ENCODE data around the gene CABLES1. TPM values are rescaled to one million over a fixed set of nuclear protein-coding genes. Genes with fewer than 3 reads are reported as not detected.

The CABLES1 gene
- total RNA-seq, 1 experiment from 2014 or later, result 29.5 TPM

DNA sequence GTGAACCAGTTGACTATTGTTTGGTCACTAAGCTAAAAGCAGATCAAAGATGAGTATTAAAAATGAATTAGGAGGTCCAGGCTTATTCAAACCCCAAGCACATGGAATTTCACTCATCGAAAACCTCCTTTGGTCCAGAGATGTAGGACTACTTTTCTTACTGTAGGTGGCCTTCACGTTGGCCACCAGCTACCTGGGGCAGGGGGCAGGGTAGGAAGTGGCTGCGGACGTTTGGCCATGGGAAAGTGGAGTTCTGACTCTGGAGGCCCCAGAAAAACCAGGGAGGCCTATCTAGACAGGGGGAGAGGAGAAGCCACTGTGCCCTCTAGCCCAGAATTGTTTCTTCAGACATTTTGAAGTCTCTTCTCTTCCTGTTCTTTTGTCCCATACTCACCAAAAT is 31.8 kb upstream of the CABLES1 start:
- H3K27me3 ChIP-seq (replicated peaks; ENCODE audit: control insufficient read depth, insufficient read depth, low read length), result no peaks in the 10 kb centered on the region
- ChIA-PET POLR2A (no interaction called here), CTCF (interaction anchor here (0.6 to 0.8 kb wide), 2 partner anchors 28 to 275 kb away, joined by 3 to 4 read pairs; no protein-coding TSS in a partner anchor)
- no peak for DNase-seq
- BruUV-seq (replicated peaks), result no TSS peak
- H3K9me3 ChIP-seq, result no peaks in the 10 kb centered on the region
- peaks cover 88% of the 10 kb centered on the region for H3K4me1 ChIP-seq
- H3K4me3 ChIP-seq (ENCODE audit: low read depth, low read length), result no peak overlapping the region
- TF ChIP-seq, protein P1, sequence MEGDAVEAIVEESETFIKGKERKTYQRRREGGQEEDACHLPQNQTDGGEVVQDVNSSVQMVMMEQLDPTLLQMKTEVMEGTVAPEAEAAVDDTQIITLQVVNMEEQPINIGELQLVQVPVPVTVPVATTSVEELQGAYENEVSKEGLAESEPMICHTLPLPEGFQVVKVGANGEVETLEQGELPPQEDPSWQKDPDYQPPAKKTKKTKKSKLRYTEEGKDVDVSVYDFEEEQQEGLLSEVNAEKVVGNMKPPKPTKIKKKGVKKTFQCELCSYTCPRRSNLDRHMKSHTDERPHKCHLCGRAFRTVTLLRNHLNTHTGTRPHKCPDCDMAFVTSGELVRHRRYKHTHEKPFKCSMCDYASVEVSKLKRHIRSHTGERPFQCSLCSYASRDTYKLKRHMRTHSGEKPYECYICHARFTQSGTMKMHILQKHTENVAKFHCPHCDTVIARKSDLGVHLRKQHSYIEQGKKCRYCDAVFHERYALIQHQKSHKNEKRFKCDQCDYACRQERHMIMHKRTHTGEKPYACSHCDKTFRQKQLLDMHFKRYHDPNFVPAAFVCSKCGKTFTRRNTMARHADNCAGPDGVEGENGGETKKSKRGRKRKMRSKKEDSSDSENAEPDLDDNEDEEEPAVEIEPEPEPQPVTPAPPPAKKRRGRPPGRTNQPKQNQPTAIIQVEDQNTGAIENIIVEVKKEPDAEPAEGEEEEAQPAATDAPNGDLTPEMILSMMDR (IDR thresholded peaks at IDR 0.05; ENCODE audit: insufficient read depth in 1 of 2, low read depth in 1 of 2, low read length in 1 of 2, severe bottlenecking in 1 of 2, unreplicated experiment in 1 of 2), result no peak
- H3K4me3 Mint-ChIP-seq (ENCODE audit: unreplicated experiment), result no peak overlapping the region
- no peaks in the 10 kb centered on the region for H3K27me3 Mint-ChIP-seq (ENCODE audit: insufficient read depth, unreplicated experiment)
- peak overlapping the region; percentile 99 for H3K27ac Mint-ChIP-seq (ENCODE audit: unreplicated experiment)
- H3K36me3 Mint-ChIP-seq (ENCODE audit: insufficient read depth, unreplicated experiment), result peaks cover 40% of the 10 kb centered on the region
- no peaks in the 10 kb centered on the region; the same call in 1 of the 2 replicates for H3K36me3 ChIP-seq (ENCODE audit: control insufficient read depth, insufficient read depth, low read length)
- intact Hi-C loops (cut with micrococcal nuclease; ENCODE audit: unreplicated experiment), result no loop called here
- no peaks in the 10 kb centered on the region for H3K9me3 Mint-ChIP-seq (ENCODE audit: unreplicated experiment)
- peaks cover 38% of the 10 kb centered on the region for H3K4me1 Mint-ChIP-seq (ENCODE audit: low read depth, unreplicated experiment)

DNA sequence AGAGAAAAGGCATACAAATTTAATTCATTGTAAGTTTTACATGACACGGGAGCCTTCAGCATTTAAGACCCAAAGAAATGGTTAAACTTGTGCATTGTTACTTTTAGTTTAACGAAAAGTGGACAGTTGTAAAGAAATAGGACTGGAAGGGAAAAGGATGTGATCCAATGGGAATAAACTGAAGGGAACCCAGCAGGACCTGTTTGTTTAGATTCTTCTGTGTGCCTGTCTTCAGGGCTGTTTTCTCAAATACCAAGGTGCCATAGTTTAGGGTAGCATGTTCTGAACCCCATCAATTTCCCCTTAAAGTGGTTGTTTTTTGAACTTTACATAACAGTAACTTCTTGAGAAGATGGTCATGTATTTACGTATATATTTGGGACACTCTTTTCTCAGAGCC is 30.3 kb upstream of the CABLES1 start:
- CTCF ChIA-PET, result no interaction called here
- Histone ChIP-seq H3K27me3 (replicated peaks; ENCODE audit: control insufficient read depth, insufficient read depth, low read length) (no peaks in the 10 kb centered on the region), H3K36me3 (ENCODE audit: control insufficient read depth, insufficient read depth, low read length) (no peaks in the 10 kb centered on the region; the same call in 1 of the 2 replicates), H3K4me3 (ENCODE audit: low read depth, low read length) (no peak overlapping the region), H3K9me3 (no peaks in the 10 kb centered on the region), H3K4me1 (peaks cover 75% of the 10 kb centered on the region)
- H3K27ac Mint-ChIP-seq (ENCODE audit: unreplicated experiment), result peak overlapping the region; percentile 82
- TF ChIP-seq, protein P1 (IDR thresholded peaks at IDR 0.05; ENCODE audit: insufficient read depth in 1 of 2, low read depth in 1 of 2, low read length in 1 of 2, severe bottlenecking in 1 of 2, unreplicated experiment in 1 of 2), result no peak
- intact Hi-C loops (cut with micrococcal nuclease; ENCODE audit: unreplicated experiment), result no loop called here
- H3K27me3 Mint-ChIP-seq (ENCODE audit: insufficient read depth, unreplicated experiment), result no peaks in the 10 kb centered on the region
- no peak overlapping the region for H3K4me3 Mint-ChIP-seq (ENCODE audit: unreplicated experiment)
- BruUV-seq (replicated peaks), result no TSS peak
- peaks cover 25% of the 10 kb centered on the region for H3K36me3 Mint-ChIP-seq (ENCODE audit: insufficient read depth, unreplicated experiment)
- peaks cover 26% of the 10 kb centered on the region for H3K4me1 Mint-ChIP-seq (ENCODE audit: low read depth, unreplicated experiment)
- H3K9me3 Mint-ChIP-seq (ENCODE audit: unreplicated experiment), result no peaks in the 10 kb centered on the region
- POLR2A ChIA-PET, result no interaction called here
- no peak for DNase-seq

DNA sequence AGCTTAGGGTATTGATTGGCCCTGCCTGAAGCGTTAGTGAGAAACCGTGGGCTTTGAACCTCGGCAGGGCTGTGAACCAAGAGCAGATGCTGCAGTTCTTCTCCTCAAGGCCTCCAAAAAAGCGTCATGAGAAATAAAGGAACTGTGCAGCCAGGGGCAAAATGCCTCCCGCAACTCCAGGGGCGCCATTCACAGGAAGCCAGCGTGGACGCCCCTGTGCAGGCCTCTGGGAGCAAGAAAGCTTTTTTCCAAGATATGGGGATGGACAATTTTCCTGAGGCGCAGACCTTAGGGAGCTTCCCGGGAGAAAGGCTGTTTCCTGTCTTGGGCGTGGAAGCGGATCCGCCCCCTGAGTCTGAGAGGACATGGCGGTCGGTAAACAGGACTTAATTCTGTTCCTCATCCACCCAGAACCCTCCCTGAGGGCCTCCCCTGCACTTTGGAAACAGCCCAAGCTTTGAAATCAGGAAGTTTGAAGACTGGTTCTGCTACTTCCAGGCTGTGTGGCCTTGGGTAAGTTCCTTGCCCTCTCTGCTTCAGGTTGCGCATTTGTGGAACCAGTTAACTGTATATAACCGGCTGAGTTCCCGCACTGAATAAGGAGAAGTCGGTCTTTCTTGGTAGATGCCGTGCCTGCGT is 29.6 kb upstream of the CABLES1 start:
- POLR2A ChIA-PET, result no interaction called here
- intact Hi-C loops (cut with micrococcal nuclease; ENCODE audit: unreplicated experiment), result no loop called here
- no peaks in the 10 kb centered on the region for H3K27me3 Mint-ChIP-seq (ENCODE audit: insufficient read depth, unreplicated experiment)
- no peaks in the 10 kb centered on the region for H3K9me3 ChIP-seq
- H3K4me1 ChIP-seq, result peaks cover 68% of the 10 kb centered on the region
- TSS peak; percentile 27 for BruUV-seq (replicated peaks)
- peaks cover 25% of the 10 kb centered on the region for H3K36me3 Mint-ChIP-seq (ENCODE audit: insufficient read depth, unreplicated experiment)
- peak overlapping the region; percentile 82 for H3K27ac Mint-ChIP-seq (ENCODE audit: unreplicated experiment)
- H3K9me3 Mint-ChIP-seq (ENCODE audit: unreplicated experiment), result no peaks in the 10 kb centered on the region
- CTCF ChIA-PET, result interaction anchor here (1.0 kb wide), 1 partner anchor 28 kb away, joined by 3 read pairs; no protein-coding TSS in a partner anchor
- no peaks in the 10 kb centered on the region; the same call in 1 of the 2 replicates for H3K36me3 ChIP-seq (ENCODE audit: control insufficient read depth, insufficient read depth, low read length)
- H3K27me3 ChIP-seq (replicated peaks; ENCODE audit: control insufficient read depth, insufficient read depth, low read length), result no peaks in the 10 kb centered on the region
- TF ChIP-seq, protein P1 (IDR thresholded peaks at IDR 0.05; ENCODE audit: insufficient read depth in 1 of 2, low read depth in 1 of 2, low read length in 1 of 2, severe bottlenecking in 1 of 2, unreplicated experiment in 1 of 2), result no peak
- peaks cover 26% of the 10 kb centered on the region for H3K4me1 Mint-ChIP-seq (ENCODE audit: low read depth, unreplicated experiment)
- H3K4me3 ChIP-seq (ENCODE audit: low read depth, low read length), result no peak overlapping the region
- H3K4me3 Mint-ChIP-seq (ENCODE audit: unreplicated experiment), result peak overlapping the region; percentile 10
- peak in 1 of 2 experiments; percentile 37 for DNase-seq
